Neural cell (in vitro differentiated cells): Measurements from ENCODE around the gene NGEF. TPM values are rescaled to one million over a fixed set of nuclear protein-coding genes. Genes with fewer than 3 reads are reported as not detected.

ENCODE experiments used
- H2AFZ ChIP-seq: fragments of 200-600, 300-800 bp; sonication (generic), shearing (Covaris generic); 2 replicates; pipeline ENCODE4 v1.6.0; 2014; ENCODE audit warnings: low read depth, mild to moderate bottlenecking, antibody characterized with exemption, low read length, moderate library complexity
- H3F3A ChIP-seq: fragments of 200-600 bp; shearing (Covaris generic); 2 replicates; pipeline ENCODE4 v1.6.1; 2016; ENCODE audit warnings: mild to moderate bottlenecking, moderate library complexity, mixed read lengths, antibody characterized with exemption, low read length; ENCODE audit not compliant: insufficient read depth, poor library complexity, severe bottlenecking
- H3K27ac ChIP-seq: fragments of 200-600, 300-800 bp; sonication (generic), shearing (Covaris generic); 2 replicates; pipeline ENCODE4 v1.5.1; 2014; ENCODE audit warnings: mild to moderate bottlenecking, low read length, moderate library complexity
- H3K27me3 ChIP-seq: fragments of 300-800, 200-600 bp; sonication (generic), shearing (Covaris generic); 2 replicates; pipeline ENCODE4 v1.6.0; 2014; ENCODE audit warnings: mild to moderate bottlenecking, low read depth, low read length, moderate library complexity; ENCODE audit not compliant: insufficient read depth
- H3K36me3 ChIP-seq: fragments of 300-800, 200-600 bp; sonication (generic), shearing (Covaris generic); 2 replicates; pipeline ENCODE4 v1.5.1; 2014; ENCODE audit warnings: mild to moderate bottlenecking, antibody characterized with exemption, low read length, moderate library complexity; ENCODE audit not compliant: insufficient read depth
- H3K4me2 ChIP-seq: fragments of 300-800, 200-600 bp; sonication (generic), shearing (Covaris generic); 2 replicates; pipeline ENCODE4 v1.6.0; 2014; ENCODE audit warnings: mild to moderate bottlenecking, low read length
- H3K4me3 ChIP-seq: fragments of 300-800, 200-600 bp; sonication (generic), shearing (Covaris generic); 2 replicates; pipeline ENCODE4 v1.5.1; 2014; ENCODE audit warnings: mild to moderate bottlenecking, low read length, moderate library complexity
- H3K79me2 ChIP-seq: fragments of 200-600 bp; shearing (Covaris generic); replicated peaks from 2 replicates; pipeline ENCODE4 v1.6.0; 2014; ENCODE audit warnings: mild to moderate bottlenecking, low read length, moderate library complexity; ENCODE audit not compliant: insufficient read depth
- H3K9ac ChIP-seq: fragments of 300-800, 200-600 bp; sonication (generic), shearing (Covaris generic); 2 replicates; pipeline ENCODE4 v1.6.1; 2016; ENCODE audit warnings: mild to moderate bottlenecking, low read length, mixed read lengths
- H3K9me2 ChIP-seq: fragments of 200-600 bp; shearing (Covaris generic); 2 replicates; pipeline ENCODE4 v1.6.1; 2016; ENCODE audit warnings: mild to moderate bottlenecking, low read length, mixed read lengths; ENCODE audit not compliant: insufficient read depth
- H3K9me3 ChIP-seq: fragments of 200-600, 300-800 bp; sonication (generic), shearing (Covaris generic); 2 replicates; pipeline ENCODE4 v1.6.1; 2016; ENCODE audit warnings: mild to moderate bottlenecking, mixed run types, low read length, moderate library complexity, mixed read lengths
- H4K20me1 ChIP-seq: fragments of 200-600 bp; shearing (Covaris generic); 2 replicates; pipeline ENCODE4 v1.6.1; 2016; ENCODE audit warnings: mild to moderate bottlenecking, mixed run types; ENCODE audit not compliant: insufficient read depth
- EP300 ChIP-seq: fragments of 450-650 bp; conservative IDR thresholded peaks from 2 replicates; pipeline ENCODE4 v1.6.1; 2014; ENCODE audit warnings: antibody characterized with exemption, mild to moderate bottlenecking, moderate library complexity; ENCODE audit not compliant: poor library complexity, severe bottlenecking
- EZH2 ChIP-seq: fragments of 200-600, 300-800 bp; shearing (Covaris generic), sonication (generic); IDR thresholded peaks from 2 replicates; pipeline ENCODE4 v1.6.1; 2014; ENCODE audit warnings: antibody characterized with exemption, low read length, borderline replicate concordance, mild to moderate bottlenecking; ENCODE audit not compliant: insufficient read depth, poor library complexity, severe bottlenecking
- MXI1 ChIP-seq: fragments of 450-650 bp; conservative IDR thresholded peaks from 2 replicates; pipeline ENCODE4 v1.6.1; 2014; ENCODE audit warnings: antibody characterized with exemption, mild to moderate bottlenecking; ENCODE audit not compliant: poor library complexity, severe bottlenecking
- POLR2AphosphoS5 ChIP-seq: IDR thresholded peaks from 2 replicates; pipeline ENCODE4 v1.6.1; 2012
- RAD21 ChIP-seq: fragments of 450-650 bp; conservative IDR thresholded peaks from 2 replicates; pipeline ENCODE4 v1.6.1; 2014; ENCODE audit warnings: antibody characterized with exemption, mild to moderate bottlenecking, moderate library complexity
- REST ChIP-seq: IDR thresholded peaks from 2 replicates; pipeline ENCODE4 v1.6.1; 2012; ENCODE audit warnings: borderline replicate concordance
- SMC3 ChIP-seq: fragments of 450-650 bp; conservative IDR thresholded peaks from 2 replicates; pipeline ENCODE4 v1.6.1; 2014; ENCODE audit warnings: antibody characterized with exemption, mild to moderate bottlenecking, moderate library complexity; ENCODE audit not compliant: poor library complexity
- TAF1 ChIP-seq: IDR thresholded peaks from 2 replicates; pipeline ENCODE4 v1.6.1; 2012; ENCODE audit warnings: low read depth
- polyA plus RNA-seq: library from polyadenylated mRNA; depleted of rRNA; stranded (reverse); fragments of >200 nt; gene quantifications from 2 replicates; pipeline ENCODE4 v1.2.3, GENCODE V29; 2014
- TF ChIP-seq, protein P1 (sequence below): fragments of 450-650 bp; IDR thresholded peaks from 2 replicates; pipeline ENCODE4 v1.5.1; 2014; ENCODE audit warnings: antibody characterized with exemption, mild to moderate bottlenecking, moderate library complexity; ENCODE audit not compliant: poor library complexity, severe bottlenecking

The NGEF gene
- polyA plus RNA-seq, 1 donor from 2014 or later = 5.2 TPM

DNA sequence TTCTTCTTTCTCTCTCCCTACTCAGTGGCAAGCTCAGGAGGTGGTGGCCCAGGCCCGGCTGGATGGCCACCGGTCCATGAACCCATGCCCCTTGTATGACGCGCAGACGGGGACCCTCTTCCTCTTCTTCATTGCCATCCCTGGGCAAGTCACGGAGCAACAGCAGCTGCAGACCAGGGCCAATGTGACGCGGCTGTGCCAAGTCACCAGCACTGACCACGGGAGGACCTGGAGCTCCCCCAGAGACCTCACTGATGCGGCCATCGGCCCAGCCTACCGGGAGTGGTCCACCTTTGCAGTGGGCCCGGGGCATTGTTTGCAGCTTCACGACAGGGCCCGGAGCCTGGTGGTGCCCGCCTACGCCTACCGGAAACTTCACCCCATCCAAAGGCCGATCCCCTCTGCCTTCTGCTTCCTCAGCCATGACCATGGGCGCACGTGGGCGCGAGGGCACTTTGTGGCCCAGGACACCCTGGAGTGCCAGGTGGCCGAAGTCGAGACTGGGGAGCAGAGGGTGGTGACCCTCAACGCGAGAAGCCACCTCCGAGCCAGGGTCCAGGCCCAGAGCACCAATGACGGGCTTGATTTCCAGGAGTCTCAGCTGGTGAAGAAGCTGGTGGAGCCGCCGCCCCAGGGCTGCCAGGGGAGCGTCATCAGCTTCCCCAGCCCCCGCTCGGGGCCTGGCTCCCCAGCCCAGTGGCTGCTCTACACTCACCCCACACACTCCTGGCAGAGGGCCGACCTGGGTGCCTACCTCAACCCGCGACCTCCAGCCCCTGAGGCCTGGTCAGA lies 21.2 kb upstream of the NGEF start:
- Histone ChIP-seq H3K9me3 (no peaks in the 10 kb centered on the region), H3K79me2 (no peaks in the 10 kb centered on the region), H3K36me3 (no peaks in the 10 kb centered on the region), H3K9me2 (no peaks in the 10 kb centered on the region), H3K4me2 (no peak overlapping the region), H3K27ac (no peak overlapping the region), H3K4me3 (no peak overlapping the region), H2AFZ (no peak overlapping the region), H3K9ac (no peak overlapping the region), H3K27me3 (no peaks in the 10 kb centered on the region), H3F3A (no peaks in the 10 kb centered on the region), H4K20me1 (no peaks in the 10 kb centered on the region)
- no peak for TF ChIP-seq MXI1
- TF ChIP-seq POLR2AphosphoS5 = no peak
- TF ChIP-seq RAD21 = no peak
- no peak for TF ChIP-seq TAF1
- no peak for TF ChIP-seq REST
- no peak for TF ChIP-seq SMC3
- no peak for TF ChIP-seq EZH2
- TF ChIP-seq, protein P1, sequence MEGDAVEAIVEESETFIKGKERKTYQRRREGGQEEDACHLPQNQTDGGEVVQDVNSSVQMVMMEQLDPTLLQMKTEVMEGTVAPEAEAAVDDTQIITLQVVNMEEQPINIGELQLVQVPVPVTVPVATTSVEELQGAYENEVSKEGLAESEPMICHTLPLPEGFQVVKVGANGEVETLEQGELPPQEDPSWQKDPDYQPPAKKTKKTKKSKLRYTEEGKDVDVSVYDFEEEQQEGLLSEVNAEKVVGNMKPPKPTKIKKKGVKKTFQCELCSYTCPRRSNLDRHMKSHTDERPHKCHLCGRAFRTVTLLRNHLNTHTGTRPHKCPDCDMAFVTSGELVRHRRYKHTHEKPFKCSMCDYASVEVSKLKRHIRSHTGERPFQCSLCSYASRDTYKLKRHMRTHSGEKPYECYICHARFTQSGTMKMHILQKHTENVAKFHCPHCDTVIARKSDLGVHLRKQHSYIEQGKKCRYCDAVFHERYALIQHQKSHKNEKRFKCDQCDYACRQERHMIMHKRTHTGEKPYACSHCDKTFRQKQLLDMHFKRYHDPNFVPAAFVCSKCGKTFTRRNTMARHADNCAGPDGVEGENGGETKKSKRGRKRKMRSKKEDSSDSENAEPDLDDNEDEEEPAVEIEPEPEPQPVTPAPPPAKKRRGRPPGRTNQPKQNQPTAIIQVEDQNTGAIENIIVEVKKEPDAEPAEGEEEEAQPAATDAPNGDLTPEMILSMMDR = no peak
- TF ChIP-seq EP300 = no peak

DNA sequence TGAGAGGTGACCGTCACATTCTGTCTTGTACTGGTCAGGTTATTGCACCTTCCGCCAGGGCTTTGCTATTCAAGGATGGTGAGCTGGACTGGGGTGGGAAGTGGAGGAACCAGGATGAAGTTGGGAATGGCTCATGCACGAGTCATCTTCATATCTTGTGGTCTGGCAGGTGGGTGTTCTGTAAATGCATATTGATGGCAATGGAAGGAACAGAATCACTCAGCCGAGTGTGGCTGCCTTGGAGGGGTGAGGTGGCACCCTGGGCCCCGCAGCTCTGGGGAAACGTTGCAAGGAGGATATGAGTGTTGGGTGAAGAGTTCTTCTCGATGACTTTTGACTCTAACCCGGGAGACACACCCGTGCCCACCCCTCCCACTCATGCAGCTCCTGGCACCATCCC lies 20.6 kb upstream of the NGEF start:
- no peak overlapping the region for H3K4me3 ChIP-seq
- H3K4me2 ChIP-seq = no peak overlapping the region
- H3K9me2 ChIP-seq = no peaks in the 10 kb centered on the region
- no peak overlapping the region for H2AFZ ChIP-seq
- no peaks in the 10 kb centered on the region for H3K9me3 ChIP-seq
- TF ChIP-seq, protein P1 = no peak
- TF ChIP-seq EZH2 = no peak
- no peak for TF ChIP-seq RAD21
- no peak for TF ChIP-seq MXI1
- no peak overlapping the region for H3K27ac ChIP-seq
- H3F3A ChIP-seq = no peaks in the 10 kb centered on the region
- H3K27me3 ChIP-seq = no peaks in the 10 kb centered on the region
- H3K79me2 ChIP-seq = no peaks in the 10 kb centered on the region
- H3K36me3 ChIP-seq = no peaks in the 10 kb centered on the region
- no peaks in the 10 kb centered on the region for H4K20me1 ChIP-seq
- H3K9ac ChIP-seq = no peak overlapping the region
